Activated gamma-delta T cell treated with anti-CD3 and anti-CD28 coated beads, Interleukin-2, amount 50 U/mL, for 16 hours (primary cell): ENCODE measurements around the gene TUFT1.
"Not testable (repeated sequence)": the region's sequence is repeated elsewhere in the genome, so short reads cannot be mapped to it uniquely, and the experiment has no call there.

Experiments used
- DNase-seq: peaks from one replicate; pipeline ENCODE4 v3.0.0-alpha.2; 2020; ENCODE audit warnings: low read depth

Gene TUFT1

GRCh38 chr1:151512801-151513625 lies 27.1 kb upstream of the TUFT1 start:
- DNase-seq, result no peak

- DNase-seq, result no peak
Measured at GRCh38 chr1:151513626-151514121, 26.4 kb upstream of the TUFT1 start.

- no peak for DNase-seq
Measured at GRCh38 chr1:151514366-151514765, 25.7 kb upstream of the TUFT1 start.

- no peak for DNase-seq
Measured at GRCh38 chr1:151515265-151515664, 24.8 kb upstream of the TUFT1 start.

- no peak for DNase-seq
Measured at GRCh38 chr1:151516031-151516511, 24.0 kb upstream of the TUFT1 start.

- no peak for DNase-seq
Measured at GRCh38 chr1:151518431-151518830, 21.7 kb upstream of the TUFT1 start.

GRCh38 chr1:151518936-151519335 lies 21.2 kb upstream of the TUFT1 start:
- no peak for DNase-seq

GRCh38 chr1:151519667-151520066 lies 20.4 kb upstream of the TUFT1 start:
- DNase-seq, result no peak

- no peak for DNase-seq
Measured at GRCh38 chr1:151520359-151520758, 19.8 kb upstream of the TUFT1 start.

GRCh38 chr1:151522427-151522826 lies 17.7 kb upstream of the TUFT1 start:
- DNase-seq, result not testable (repeated sequence)

GRCh38 chr1:151523326-151523725 lies 16.8 kb upstream of the TUFT1 start:
- no peak for DNase-seq

GRCh38 chr1:151524736-151525135 lies 15.4 kb upstream of the TUFT1 start:
- DNase-seq, result no peak

- DNase-seq, result no peak
Measured at GRCh38 chr1:151526735-151527525, 13.2 kb upstream of the TUFT1 start.

- DNase-seq, result no peak
Measured at GRCh38 chr1:151529211-151529702, 10.9 kb upstream of the TUFT1 start.

GRCh38 chr1:151529781-151530180 lies 10.3 kb upstream of the TUFT1 start:
- DNase-seq, result no peak

- no peak for DNase-seq
Measured at GRCh38 chr1:151530461-151530860, 9.6 kb upstream of the TUFT1 start.

- no peak for DNase-seq
Measured at GRCh38 chr1:151533870-151534269, 6.2 kb upstream of the TUFT1 start.

GRCh38 chr1:151534662-151535278 lies 5.3 kb upstream of the TUFT1 start:
- peak; percentile 65 for DNase-seq

- no peak for DNase-seq
Measured at GRCh38 chr1:151535326-151536271, 4.5 kb upstream of the TUFT1 start.

GRCh38 chr1:151536499-151536898 lies 3.6 kb upstream of the TUFT1 start:
- no peak for DNase-seq

- no peak for DNase-seq
Measured at GRCh38 chr1:151537112-151537511, 3.0 kb upstream of the TUFT1 start.
